Suprapubic skin (tissue), 4 donors: ENCODE data around the gene SEZ6L.

Experiments used
- EP300 ChIP-seq: sonication (generic); formaldehyde crosslinking; IDR thresholded peaks from one replicate; pipeline ENCODE4 v1.6.1; 2017; ENCODE audit warnings: antibody characterized with exemption
- POLR2A ChIP-seq, 2 donors: fragments of 450-650 bp; IDR thresholded peaks; one replicate each; pipeline ENCODE4 v1.6.1; 2017; ENCODE audit warnings: antibody characterized with exemption in 2 of 2, mild to moderate bottlenecking in 2 of 2, moderate library complexity in 2 of 2
- POLR2AphosphoS5 ChIP-seq, 3 donors: sonication (generic); formaldehyde crosslinking; IDR thresholded peaks; one replicate each; pipeline ENCODE4 v1.6.1; 2017; ENCODE audit warnings: antibody characterized with exemption in 3 of 3
- TF ChIP-seq, protein P1 (sequence below), 2 donors: fragments of 200-600 bp in 1 of 2; fragments of 450-650 bp in 1 of 2; sonication (generic) in 1 of 2; IDR thresholded peaks; one replicate each; pipeline ENCODE4 v1.5.1; 2016 to 2019; ENCODE audit warnings: antibody characterized with exemption in 2 of 2, mild to moderate bottlenecking in 1 of 2, moderate library complexity in 1 of 2

DNA sequence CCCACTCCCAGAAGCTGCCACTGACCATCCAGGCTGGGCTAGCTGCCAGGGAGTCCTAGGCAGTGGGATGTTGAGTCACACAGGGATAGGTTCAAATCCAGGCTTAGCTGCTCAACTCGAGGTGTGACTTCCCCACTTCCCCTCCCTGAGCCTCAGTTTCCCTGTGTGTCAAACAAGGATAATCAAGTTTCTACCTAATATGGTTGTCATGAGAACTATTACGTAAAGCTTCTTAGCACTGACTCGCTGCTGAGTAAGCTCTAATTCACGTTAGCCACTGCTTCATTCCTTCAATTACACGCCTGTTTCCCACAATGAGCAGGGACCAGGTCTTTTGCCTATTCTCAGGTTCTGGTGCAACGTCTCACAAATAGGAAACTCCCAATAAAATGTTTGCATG is 67.7 kb downstream of the SEZ6L start:
- TF ChIP-seq, protein P1, sequence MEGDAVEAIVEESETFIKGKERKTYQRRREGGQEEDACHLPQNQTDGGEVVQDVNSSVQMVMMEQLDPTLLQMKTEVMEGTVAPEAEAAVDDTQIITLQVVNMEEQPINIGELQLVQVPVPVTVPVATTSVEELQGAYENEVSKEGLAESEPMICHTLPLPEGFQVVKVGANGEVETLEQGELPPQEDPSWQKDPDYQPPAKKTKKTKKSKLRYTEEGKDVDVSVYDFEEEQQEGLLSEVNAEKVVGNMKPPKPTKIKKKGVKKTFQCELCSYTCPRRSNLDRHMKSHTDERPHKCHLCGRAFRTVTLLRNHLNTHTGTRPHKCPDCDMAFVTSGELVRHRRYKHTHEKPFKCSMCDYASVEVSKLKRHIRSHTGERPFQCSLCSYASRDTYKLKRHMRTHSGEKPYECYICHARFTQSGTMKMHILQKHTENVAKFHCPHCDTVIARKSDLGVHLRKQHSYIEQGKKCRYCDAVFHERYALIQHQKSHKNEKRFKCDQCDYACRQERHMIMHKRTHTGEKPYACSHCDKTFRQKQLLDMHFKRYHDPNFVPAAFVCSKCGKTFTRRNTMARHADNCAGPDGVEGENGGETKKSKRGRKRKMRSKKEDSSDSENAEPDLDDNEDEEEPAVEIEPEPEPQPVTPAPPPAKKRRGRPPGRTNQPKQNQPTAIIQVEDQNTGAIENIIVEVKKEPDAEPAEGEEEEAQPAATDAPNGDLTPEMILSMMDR (IDR thresholded peaks at IDR 0.05) = no peak
- TF ChIP-seq POLR2AphosphoS5 (IDR thresholded peaks at IDR 0.05) = no peak
- TF ChIP-seq EP300 = no peak
- TF ChIP-seq POLR2A (IDR thresholded peaks at IDR 0.05) = no peak
